NCI-H82 treated with DMSO at 0.1 percent for 48 hours (cell line): Measurements from ENCODE around the gene API5.
"Not testable (repeated sequence)": the region's sequence is repeated elsewhere in the genome, so short reads cannot be mapped to it uniquely, and the experiment has no call there.

Source experiments
- DNase-seq: peaks from one replicate; lab custom pipeline; 2025; ENCODE audit not compliant: unreplicated experiment; lab: John Stamatoyannopoulos, UW

API5 gene

GRCh38 chr11:43311791-43312607, at the start of gene API5:
Gene API5 (plus strand): TSS chr11:43311996. CDS start chr11:43312128, 132 bp downstream.
- peak; percentile 83 for DNase-seq

GRCh38 chr11:43267856-43268580, 43.8 kb upstream of the API5 start:
- DNase-seq, result peak; percentile 91

GRCh38 chr11:43268786-43269185, 43.0 kb upstream of the API5 start:
- no peak for DNase-seq

GRCh38 chr11:43269254-43269918, 42.4 kb upstream of the API5 start:
- DNase-seq, result no peak

- no peak for DNase-seq
Measured at GRCh38 chr11:43270468-43270867, 41.3 kb upstream of the API5 start.

GRCh38 chr11:43278193-43278956, 33.4 kb upstream of the API5 start:
- DNase-seq, result peak; percentile 70

- DNase-seq, result peak; percentile 1
Measured at GRCh38 chr11:43282607-43283440, 29.0 kb upstream of the API5 start.

- DNase-seq, result no peak
Measured at GRCh38 chr11:43285826-43286225, 26.0 kb upstream of the API5 start.

GRCh38 chr11:43289368-43289767, 22.4 kb upstream of the API5 start:
- no peak for DNase-seq

- no peak for DNase-seq
Measured at GRCh38 chr11:43298397-43298796, 13.4 kb upstream of the API5 start.

GRCh38 chr11:43315966-43316365, 4.2 kb downstream of the API5 start:
- DNase-seq, result no peak

- DNase-seq, result no peak
Measured at GRCh38 chr11:43316451-43316850, 4.7 kb downstream of the API5 start.

GRCh38 chr11:43327987-43328386, 16.2 kb downstream of the API5 start:
- no peak for DNase-seq

- no peak for DNase-seq
Measured at GRCh38 chr11:43328482-43328881, 16.7 kb downstream of the API5 start.

- no peak for DNase-seq
Measured at GRCh38 chr11:43341159-43341558, 29.4 kb downstream of the API5 start.

- DNase-seq, result not testable (repeated sequence)
Measured at GRCh38 chr11:43351426-43351825, 39.6 kb downstream of the API5 start.

- no peak for DNase-seq
Measured at GRCh38 chr11:43354311-43354710, 42.5 kb downstream of the API5 start.

GRCh38 chr11:43356336-43356735, 44.5 kb downstream of the API5 start:
- DNase-seq, result no peak

GRCh38 chr11:43358279-43358800, 46.5 kb downstream of the API5 start:
- no peak for DNase-seq
